GM23248 (cell line): ENCODE data around the gene SERPINA5.

ENCODE experiments used
- EZH2 ChIP-seq: fragments of 200-600 bp; sonication (generic); IDR thresholded peaks from 2 replicates; pipeline ENCODE4 v1.6.1; 2018; ENCODE audit warnings: antibody characterized with exemption, mild to moderate bottlenecking; ENCODE audit not compliant: insufficient read depth, poor library complexity, severe bottlenecking
- EZH2phosphoT487 ChIP-seq: fragments of 200-600 bp; sonication (generic); IDR thresholded peaks from 2 replicates; pipeline ENCODE4 v1.6.1; 2018; ENCODE audit warnings: antibody characterized with exemption, moderate library complexity, mild to moderate bottlenecking, low read depth; ENCODE audit not compliant: insufficient read depth

- TF ChIP-seq EZH2phosphoT487, result no peak
- TF ChIP-seq EZH2, result no peak
Observed at GRCh38 chr14:94547151-94547680, 34.0 kb upstream of the SERPINA5 start.
